HepG2 (cell line): ENCODE data around the gene CCM2. TPM values are rescaled to one million over a fixed set of nuclear protein-coding genes. Genes with fewer than 3 reads are reported as not detected.

Experiments used
- ATF7-NPFF ChIP-seq: sonication (generic); formaldehyde crosslinking; IDR thresholded peaks from 2 replicates; pipeline ENCODE4 v1.8.1; 2023; ENCODE audit warnings: mild to moderate bottlenecking, low read depth, missing genetic modification reagents, moderate library complexity
- BRCA1 ChIP-seq: sonication (generic); formaldehyde crosslinking; IDR thresholded peaks from 2 replicates; pipeline ENCODE4 v1.4.0; 2020; ENCODE audit warnings: missing genetic modification reagents
- CSRNP1 ChIP-seq: sonication (generic); formaldehyde crosslinking; IDR thresholded peaks from 2 replicates; pipeline ENCODE4 v1.8.1; 2023; ENCODE audit warnings: mild to moderate bottlenecking, missing genetic modification reagents
- FOXC1 ChIP-seq: sonication (generic); formaldehyde crosslinking; IDR thresholded peaks from 2 replicates; pipeline ENCODE4 v1.8.0; 2022; ENCODE audit warnings: mild to moderate bottlenecking, missing genetic modification reagents, borderline replicate concordance
- GATAD1 ChIP-seq: IDR thresholded peaks from 2 replicates; pipeline ENCODE4 v1.6.1; 2016; ENCODE audit warnings: missing genetic modification reagents, missing compliant biosample characterization
- GPBP1L1 ChIP-seq: sonication (generic); formaldehyde crosslinking; IDR thresholded peaks from 2 replicates; pipeline ENCODE4 v1.5.0; 2020; ENCODE audit warnings: mild to moderate bottlenecking, missing genetic modification reagents
- KDM6A ChIP-seq: IDR thresholded peaks from 2 replicates; pipeline ENCODE4 v1.6.1; 2016; ENCODE audit warnings: low read depth
- MBNL3 ChIP-seq: fragments of 250-450 bp; sonication (Bioruptor Pico); conservative IDR thresholded peaks from 2 replicates; pipeline ENCODE4 v1.8.0; 2022; ENCODE audit warnings: mild to moderate bottlenecking, inconsistent platforms
- PBX3 ChIP-seq: sonication (generic); formaldehyde crosslinking; IDR thresholded peaks from 2 replicates; pipeline ENCODE4 v1.8.1; 2023; ENCODE audit warnings: missing genetic modification reagents, inconsistent platforms, borderline replicate concordance
- SPEN ChIP-seq: sonication (generic); formaldehyde crosslinking; IDR thresholded peaks from 2 replicates; pipeline ENCODE4 v1.5.1; 2020; ENCODE audit warnings: low read depth, mild to moderate bottlenecking, missing genetic modification reagents
- SRSF9 ChIP-seq: fragments of 200-400 bp; formaldehyde crosslinking; IDR thresholded peaks from 2 replicates; pipeline ENCODE4 v1.6.1; 2018; ENCODE audit warnings: borderline replicate concordance, mild to moderate bottlenecking, low read depth, low read length; ENCODE audit not compliant: insufficient read depth, poor library complexity, severe bottlenecking
- ZBTB7A ChIP-seq: sonication (generic); formaldehyde crosslinking; IDR thresholded peaks from 2 replicates; pipeline ENCODE4 v1.8.0; 2022; ENCODE audit warnings: mild to moderate bottlenecking, missing genetic modification reagents
- ZBTB7B ChIP-seq: sonication (generic); formaldehyde crosslinking; IDR thresholded peaks from 2 replicates; pipeline ENCODE4 v1.4.0; 2020; ENCODE audit warnings: missing genetic modification reagents
- ZNF138 ChIP-seq: sonication (generic); formaldehyde crosslinking; IDR thresholded peaks from 2 replicates; pipeline ENCODE4 v1.5.0; 2020; ENCODE audit warnings: mild to moderate bottlenecking, low read depth, missing genetic modification reagents
- ZNF18 ChIP-seq: sonication (generic); formaldehyde crosslinking; IDR thresholded peaks from 2 replicates; pipeline ENCODE4 v1.8.0; 2022; ENCODE audit warnings: mild to moderate bottlenecking, missing genetic modification reagents; ENCODE audit not compliant: insufficient replicate concordance
- ZNF749 ChIP-seq: sonication (generic); formaldehyde crosslinking; IDR thresholded peaks from 2 replicates; pipeline ENCODE4 v1.8.0; 2022; ENCODE audit warnings: mild to moderate bottlenecking, missing genetic modification reagents, moderate library complexity, borderline replicate concordance
- polyA plus RNA-seq, 8 experiments: library from polyadenylated mRNA; depleted of rRNA in 3 of 8; stranded (reverse) in 7 of 8; unstranded in 1 of 8; fragments of >200 nt; fragmentation: Illumina TruSeq in 4 of 8; extraction: Trizol in 4 of 8; gene quantifications; 2 replicates each; pipeline versions ENCODE4 v1.2.1 to v1.2.3, GENCODE V29; 2011 to 2016; ENCODE audit warnings: low read depth in 4 of 8, missing spikeins in 1 of 8, mixed read lengths in 1 of 8; ENCODE audit not compliant: insufficient read depth in 1 of 8
- total RNA-seq, 5 experiments: library from RNA; depleted of rRNA; stranded (reverse); fragments of >200 nt; fragmentation: Illumina TruSeq; extraction: Trizol; gene quantifications; 2 replicates each; pipeline ENCODE4 v1.2.3, GENCODE V29; 2016; ENCODE audit warnings: low read depth in 1 of 5
- TF ChIP-seq, protein P1 (sequence below): sonication (generic); formaldehyde crosslinking; IDR thresholded peaks from 2 replicates; pipeline ENCODE4 v1.4.0; 2020; ENCODE audit warnings: missing genetic modification reagents, borderline replicate concordance
- TF ChIP-seq, protein P2 (sequence below): sonication (generic); formaldehyde crosslinking; IDR thresholded peaks from 2 replicates; pipeline ENCODE4 v1.9.0; 2022; ENCODE audit warnings: low read depth, missing genetic modification reagents

The CCM2 gene
- total and polyA plus RNA-seq, 2 of the 13 experiments (the other 11 are each of a cell fraction or from before 2014, with no cell fraction given), result 13.7 to 15.8 TPM

GRCh38 chr7:44971902-44972441 lies 28.0 kb upstream of the CCM2 start (continued):
- TF ChIP-seq, protein P1, sequence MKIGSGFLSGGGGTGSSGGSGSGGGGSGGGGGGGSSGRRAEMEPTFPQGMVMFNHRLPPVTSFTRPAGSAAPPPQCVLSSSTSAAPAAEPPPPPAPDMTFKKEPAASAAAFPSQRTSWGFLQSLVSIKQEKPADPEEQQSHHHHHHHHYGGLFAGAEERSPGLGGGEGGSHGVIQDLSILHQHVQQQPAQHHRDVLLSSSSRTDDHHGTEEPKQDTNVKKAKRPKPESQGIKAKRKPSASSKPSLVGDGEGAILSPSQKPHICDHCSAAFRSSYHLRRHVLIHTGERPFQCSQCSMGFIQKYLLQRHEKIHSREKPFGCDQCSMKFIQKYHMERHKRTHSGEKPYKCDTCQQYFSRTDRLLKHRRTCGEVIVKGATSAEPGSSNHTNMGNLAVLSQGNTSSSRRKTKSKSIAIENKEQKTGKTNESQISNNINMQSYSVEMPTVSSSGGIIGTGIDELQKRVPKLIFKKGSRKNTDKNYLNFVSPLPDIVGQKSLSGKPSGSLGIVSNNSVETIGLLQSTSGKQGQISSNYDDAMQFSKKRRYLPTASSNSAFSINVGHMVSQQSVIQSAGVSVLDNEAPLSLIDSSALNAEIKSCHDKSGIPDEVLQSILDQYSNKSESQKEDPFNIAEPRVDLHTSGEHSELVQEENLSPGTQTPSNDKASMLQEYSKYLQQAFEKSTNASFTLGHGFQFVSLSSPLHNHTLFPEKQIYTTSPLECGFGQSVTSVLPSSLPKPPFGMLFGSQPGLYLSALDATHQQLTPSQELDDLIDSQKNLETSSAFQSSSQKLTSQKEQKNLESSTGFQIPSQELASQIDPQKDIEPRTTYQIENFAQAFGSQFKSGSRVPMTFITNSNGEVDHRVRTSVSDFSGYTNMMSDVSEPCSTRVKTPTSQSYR (CRISPR knock-in tag), result peak; percentile 84; the same call in 1 of the 2 replicates
- TF ChIP-seq ZBTB7A (CRISPR knock-in tag) (peak; percentile 59; the same call in 1 of the 2 replicates), PBX3 (CRISPR knock-in tag) (no peak), ZNF749 (no peak), ATF7-NPFF (CRISPR knock-in tag) (no peak), SPEN (CRISPR knock-in tag) (no peak), KDM6A (CRISPR knock-in tag) (peak; percentile 63), ZNF18 (peak; percentile 98), GATAD1 (CRISPR knock-in tag) (0 out of 2 replicates have a peak, but pooled peaks have one; percentile 34), ZBTB7B (CRISPR knock-in tag) (peak; percentile 67; the same call in 1 of the 2 replicates), BRCA1 (CRISPR knock-in tag) (no peak), GPBP1L1 (no peak), MBNL3 (no peak), FOXC1 (CRISPR knock-in tag) (no peak), SRSF9 (no peak), CSRNP1 (CRISPR knock-in tag) (no peak), ZNF138 (CRISPR knock-in tag) (no peak; the same call in 1 of the 2 replicates)
- TF ChIP-seq, protein P2, sequence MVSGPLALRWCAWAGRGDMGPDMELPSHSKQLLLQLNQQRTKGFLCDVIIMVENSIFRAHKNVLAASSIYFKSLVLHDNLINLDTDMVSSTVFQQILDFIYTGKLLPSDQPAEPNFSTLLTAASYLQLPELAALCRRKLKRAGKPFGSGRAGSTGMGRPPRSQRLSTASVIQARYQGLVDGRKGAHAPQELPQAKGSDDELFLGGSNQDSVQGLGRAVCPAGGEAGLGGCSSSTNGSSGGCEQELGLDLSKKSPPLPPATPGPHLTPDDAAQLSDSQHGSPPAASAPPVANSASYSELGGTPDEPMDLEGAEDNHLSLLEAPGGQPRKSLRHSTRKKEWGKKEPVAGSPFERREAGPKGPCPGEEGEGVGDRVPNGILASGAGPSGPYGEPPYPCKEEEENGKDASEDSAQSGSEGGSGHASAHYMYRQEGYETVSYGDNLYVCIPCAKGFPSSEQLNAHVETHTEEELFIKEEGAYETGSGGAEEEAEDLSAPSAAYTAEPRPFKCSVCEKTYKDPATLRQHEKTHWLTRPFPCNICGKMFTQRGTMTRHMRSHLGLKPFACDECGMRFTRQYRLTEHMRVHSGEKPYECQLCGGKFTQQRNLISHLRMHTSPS (CRISPR knock-in tag), result 0 out of 2 replicates have a peak, but pooled peaks have one; percentile 11
